ENCODE results near the gene ACAA1.

GRCh38 chr3:38146504-38146903 lies 9.6 kb upstream of the ACAA1 start:
- TF ChIP-seq, protein P1, sequence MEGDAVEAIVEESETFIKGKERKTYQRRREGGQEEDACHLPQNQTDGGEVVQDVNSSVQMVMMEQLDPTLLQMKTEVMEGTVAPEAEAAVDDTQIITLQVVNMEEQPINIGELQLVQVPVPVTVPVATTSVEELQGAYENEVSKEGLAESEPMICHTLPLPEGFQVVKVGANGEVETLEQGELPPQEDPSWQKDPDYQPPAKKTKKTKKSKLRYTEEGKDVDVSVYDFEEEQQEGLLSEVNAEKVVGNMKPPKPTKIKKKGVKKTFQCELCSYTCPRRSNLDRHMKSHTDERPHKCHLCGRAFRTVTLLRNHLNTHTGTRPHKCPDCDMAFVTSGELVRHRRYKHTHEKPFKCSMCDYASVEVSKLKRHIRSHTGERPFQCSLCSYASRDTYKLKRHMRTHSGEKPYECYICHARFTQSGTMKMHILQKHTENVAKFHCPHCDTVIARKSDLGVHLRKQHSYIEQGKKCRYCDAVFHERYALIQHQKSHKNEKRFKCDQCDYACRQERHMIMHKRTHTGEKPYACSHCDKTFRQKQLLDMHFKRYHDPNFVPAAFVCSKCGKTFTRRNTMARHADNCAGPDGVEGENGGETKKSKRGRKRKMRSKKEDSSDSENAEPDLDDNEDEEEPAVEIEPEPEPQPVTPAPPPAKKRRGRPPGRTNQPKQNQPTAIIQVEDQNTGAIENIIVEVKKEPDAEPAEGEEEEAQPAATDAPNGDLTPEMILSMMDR (IDR thresholded peaks at IDR 0.05): no peak
- TF ChIP-seq POLR2AphosphoS5 (IDR thresholded peaks at IDR 0.05): no peak

Data from transverse colon (tissue), 4 donors.